Fibroblast of peridontal ligament (primary cell): Measurements from ENCODE around the gene VPS8.

ENCODE experiments used
- DNase-seq: peaks from one replicate; pipeline ENCODE4 v3.0.0-alpha.2; 2010; ENCODE audit errors: extremely low read depth

The VPS8 gene

GRCh38 chr3:185093116-185093515, 281.1 kb downstream of the VPS8 start:
- no peak for DNase-seq

- no peak for DNase-seq
Measured at GRCh38 chr3:185094697-185095096, 282.7 kb downstream of the VPS8 start.
